Stomach smooth muscle (tissue), 2 donors: ENCODE measurements around the gene CCN2.
"Not testable (repeated sequence)": the region's sequence is repeated elsewhere in the genome, so short reads cannot be mapped to it uniquely, and the experiment has no call there.

ENCODE experiments used
- H3K27ac ChIP-seq: one replicate; pipeline ENCODE4 v1.7.0; 2013; ENCODE audit warnings: mild to moderate bottlenecking, low read length, inconsistent platforms
- H3K27me3 ChIP-seq, 2 donors: one replicate each; pipeline ENCODE4 v1.7.0; 2013; ENCODE audit warnings: low read length in 2 of 2; ENCODE audit not compliant: insufficient read depth in 2 of 2, control insufficient read depth in 1 of 2
- H3K36me3 ChIP-seq, 2 donors: one replicate each; pipeline ENCODE4 v1.7.0; 2013; ENCODE audit warnings: low read length in 2 of 2; ENCODE audit not compliant: control insufficient read depth in 2 of 2, insufficient read depth in 2 of 2
- H3K4me1 ChIP-seq: one replicate; pipeline ENCODE4 v1.7.0; 2013; ENCODE audit warnings: low read length; ENCODE audit not compliant: control insufficient read depth, insufficient read depth
- H3K4me3 ChIP-seq, 2 donors: one replicate each; pipeline ENCODE4 v1.7.0; 2013; ENCODE audit warnings: low read length in 2 of 2
- H3K9ac ChIP-seq, 2 donors: one replicate each; pipeline ENCODE4 v1.7.0; 2013; ENCODE audit warnings: low read length in 2 of 2, mild to moderate bottlenecking in 1 of 2
- H3K9me3 ChIP-seq, 2 donors: one replicate each; pipeline ENCODE4 v1.7.0; 2013; ENCODE audit warnings: low read length in 2 of 2; ENCODE audit not compliant: control insufficient read depth in 2 of 2
- donor health status: healthy.
- donor health status: Pancreatic carcinoma.

Gene CCN2

DNA sequence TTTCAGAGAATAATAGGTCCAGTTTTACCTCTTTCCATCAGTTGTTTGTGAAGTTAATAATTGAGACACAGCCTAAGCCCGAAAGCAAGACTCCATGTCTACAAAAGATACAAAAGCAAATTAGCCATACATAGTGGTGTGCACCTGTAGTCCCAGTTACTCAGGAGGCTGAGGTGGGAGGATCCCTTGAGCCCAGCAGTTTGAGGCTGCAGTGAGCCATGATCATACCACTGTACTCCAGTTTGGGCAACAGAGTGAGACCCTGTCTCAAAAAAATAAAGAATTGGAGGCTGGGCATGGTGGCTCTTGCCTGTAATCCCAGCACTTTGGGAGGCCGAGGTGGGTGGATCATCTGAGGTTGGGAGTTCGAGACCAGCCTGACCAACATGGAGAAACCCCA, 42.4 kb downstream of the CCN2 start:
- not testable (repeated sequence) for H3K9me3 ChIP-seq, H3K27ac ChIP-seq, H3K36me3 ChIP-seq, H3K4me3 ChIP-seq, H3K9ac ChIP-seq, H3K4me1 ChIP-seq, H3K27me3 ChIP-seq

DNA sequence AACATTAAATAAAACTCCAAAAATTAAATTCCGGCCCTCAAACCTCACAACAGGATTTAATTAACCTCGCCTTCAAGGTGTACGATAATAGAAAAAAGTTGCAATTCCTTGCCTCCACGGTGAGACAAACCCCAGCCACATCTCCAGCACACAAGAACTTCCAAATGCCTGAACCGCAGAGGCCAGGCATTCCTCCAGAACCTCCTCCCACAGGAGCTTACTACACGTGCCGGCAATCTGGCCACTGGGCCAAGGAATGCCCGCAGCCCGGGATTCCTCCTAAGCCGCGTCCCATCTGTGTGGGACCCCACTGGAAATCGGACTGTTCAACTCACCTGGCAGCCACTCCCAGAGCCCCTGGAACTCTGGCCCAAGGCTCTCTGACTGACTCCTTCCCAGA, 47.4 kb downstream of the CCN2 start:
- not testable (repeated sequence) for H3K36me3 ChIP-seq, H3K27ac ChIP-seq, H3K4me1 ChIP-seq, H3K9me3 ChIP-seq, H3K4me3 ChIP-seq, H3K27me3 ChIP-seq, H3K9ac ChIP-seq

- not testable (repeated sequence) for H3K9me3 ChIP-seq, H3K27ac ChIP-seq, H3K4me3 ChIP-seq, H3K4me1 ChIP-seq, H3K9ac ChIP-seq, H3K27me3 ChIP-seq, H3K36me3 ChIP-seq
Observed at GRCh38 chr6:131901326-131901873, 49.8 kb downstream of the CCN2 start.

DNA sequence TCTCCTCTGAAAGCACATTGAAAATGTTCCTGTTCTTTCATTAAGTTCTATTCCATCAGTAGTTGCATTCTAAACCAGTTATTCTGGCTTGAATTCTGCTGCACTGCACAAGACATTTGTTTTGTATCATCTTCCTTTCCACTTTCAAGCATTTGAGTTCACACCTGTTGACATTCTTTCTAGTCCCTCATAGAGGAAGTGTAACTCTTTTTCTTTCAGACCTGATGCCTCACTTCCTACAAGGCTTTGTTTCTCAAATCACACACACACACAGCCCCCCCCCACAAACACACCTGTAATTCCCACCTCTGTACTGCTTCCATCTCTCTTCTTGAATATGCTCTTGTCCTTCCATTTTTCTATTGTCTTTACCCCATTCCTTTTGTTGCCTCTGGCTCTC, 50.9 kb downstream of the CCN2 start:
- H3K9ac ChIP-seq = no peak overlapping the region
- H3K4me3 ChIP-seq = no peak overlapping the region
- no peaks in the 10 kb centered on the region for H3K36me3 ChIP-seq
- no peaks in the 10 kb centered on the region for H3K4me1 ChIP-seq
- H3K9me3 ChIP-seq = peaks cover 0 to 4% of the 10 kb centered on the region in 2 donors
- H3K27ac ChIP-seq = no peak overlapping the region
- H3K27me3 ChIP-seq = no peaks in the 10 kb centered on the region

DNA sequence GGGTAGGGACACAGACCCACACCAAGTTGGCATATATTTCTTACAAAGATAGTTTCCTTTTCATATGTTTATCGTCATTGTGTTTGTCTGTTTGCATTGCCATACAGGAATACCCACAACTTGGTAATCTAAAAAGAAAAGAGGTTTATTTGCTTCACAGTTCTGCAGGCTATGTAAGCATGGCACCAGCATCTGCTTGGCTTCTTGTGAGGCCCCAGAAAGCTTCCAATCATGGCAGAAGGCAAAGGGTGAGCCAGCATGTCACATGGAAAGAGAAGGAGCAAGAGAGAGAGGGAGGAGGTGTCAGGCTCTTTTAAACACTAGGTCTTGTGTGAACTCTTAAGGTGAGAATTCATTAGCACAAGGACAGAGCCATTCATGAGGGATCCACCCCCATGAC, 52.5 kb downstream of the CCN2 start:
- H3K4me1 ChIP-seq = no peaks in the 10 kb centered on the region
- H3K27me3 ChIP-seq = no peaks in the 10 kb centered on the region
- no peak overlapping the region for H3K27ac ChIP-seq
- H3K9me3 ChIP-seq = peaks cover 0 to 4% of the 10 kb centered on the region in 2 donors
- H3K9ac ChIP-seq = no peak overlapping the region
- no peaks in the 10 kb centered on the region for H3K36me3 ChIP-seq
- H3K4me3 ChIP-seq = no peak overlapping the region
